Thyroid gland (tissue), 4 donors: ENCODE data around the gene CACNA1E. TPM values are rescaled to one million over a fixed set of nuclear protein-coding genes. Genes with fewer than 3 reads are reported as not detected.

ENCODE experiments used
- DNase-seq, 2 donors: peaks; one replicate each; pipeline ENCODE4 v3.0.0-alpha.2; 2019
- H3K27ac ChIP-seq, 3 donors: fragments of 200-600 bp; sonication (generic); 1 replicate in 2 of 3; 2 replicates in 1 of 3; pipeline ENCODE4 v1.5.1; 2016 to 2019; ENCODE audit warnings: mild to moderate bottlenecking in 1 of 3, moderate library complexity in 1 of 3
- H3K27me3 ChIP-seq: fragments of 200-600 bp; sonication (generic); one replicate; pipeline ENCODE4 v1.5.1; 2019
- H3K36me3 ChIP-seq, 2 donors: fragments of 200-600 bp; sonication (generic); one replicate each; pipeline ENCODE4 v1.5.1; 2016 to 2019
- H3K4me1 ChIP-seq, 2 donors: fragments of 200-600 bp; sonication (generic); one replicate each; pipeline ENCODE4 v1.5.1; 2017 to 2019
- H3K4me3 ChIP-seq, 3 donors: fragments of 200-600 bp; sonication (generic); replicated peaks in 1 of 3; 1 replicate in 2 of 3; 2 replicates in 1 of 3; pipeline ENCODE4 v1.5.1; 2016; ENCODE audit warnings: mild to moderate bottlenecking in 1 of 3
- H3K9me3 ChIP-seq: fragments of 200-600 bp; sonication (generic); one replicate; pipeline ENCODE4 v1.5.1; 2017
- CTCF ChIP-seq, 6 experiments: fragments of 200-600 bp in 3 of 6; fragments of 450-650 bp in 3 of 6; sonication (generic) in 3 of 6; IDR thresholded peaks; one replicate each; pipeline ENCODE4 v1.5.1; 2016 to 2019; ENCODE audit warnings: antibody characterized with exemption in 6 of 6, mild to moderate bottlenecking in 2 of 6, inconsistent platforms in 1 of 6, moderate library complexity in 1 of 6
- POLR2A ChIP-seq, 2 donors: fragments of 450-650 bp; IDR thresholded peaks; one replicate each; pipeline ENCODE4 v1.6.1; 2017; ENCODE audit warnings: antibody characterized with exemption in 2 of 2, mild to moderate bottlenecking in 2 of 2, moderate library complexity in 1 of 2
- WGBS, 2 donors: methylation state at CpG; one replicate each; pipeline ENCODE4 v1.1.5; 2017; 5-methylcytosine and 5-hydroxymethylcytosine counted together
- intact Hi-C: fragments of 100-400 bp; cut with DNase I; formaldehyde crosslinking; loops from one replicate; pipeline ENCODE4 v1.15.1; 2023
- total RNA-seq, 4 donors: library from RNA; depleted of rRNA; stranded (reverse); fragments of >200 nt; gene quantifications; one replicate each; pipeline ENCODE4 v1.2.3, GENCODE V29; 2016

CACNA1E gene
- total RNA-seq, 4 donors from 2014 or later: under 0.01 to 0.46 (median 0.15) TPM

- DNase-seq: no peak
- no peaks in the 10 kb centered on the region for H3K9me3 ChIP-seq
These were observed 14.6 kb downstream of the CACNA1E start for GRCh38 chr1:181497870-181498269.

GRCh38 chr1:181499825-181500224 lies 16.5 kb downstream of the CACNA1E start:
- no peak for DNase-seq
- no peak overlapping the region for H3K4me3 ChIP-seq
- H3K36me3 ChIP-seq: no peaks in the 10 kb centered on the region
- TF ChIP-seq POLR2A (IDR thresholded peaks at IDR 0.05): no peak
- no peak for TF ChIP-seq CTCF (IDR thresholded peaks at IDR 0.05)
- H3K27me3 ChIP-seq: no peaks in the 10 kb centered on the region
- H3K9me3 ChIP-seq: no peaks in the 10 kb centered on the region
- H3K27ac ChIP-seq: no peak overlapping the region
- intact Hi-C loops: no loop called here
- H3K4me1 ChIP-seq: no peaks in the 10 kb centered on the region
- WGBS, 2 donors: 86 to 89% methylated on average over 4 of the region's 4 CpGs

More at GRCh38 chr1:181497870-181498269, 14.6 kb downstream of the CACNA1E start:
- Histone ChIP-seq H3K27ac (no peak overlapping the region), H3K4me3 (no peak overlapping the region), H3K36me3 (no peaks in the 10 kb centered on the region), H3K4me1 (no peaks in the 10 kb centered on the region), H3K27me3 (no peaks in the 10 kb centered on the region)
- WGBS, 2 donors: 72 to 78% methylated on average over 6 of the region's 6 CpGs
- intact Hi-C loops: no loop called here
- no peak for TF ChIP-seq CTCF (IDR thresholded peaks at IDR 0.05)
- TF ChIP-seq POLR2A (IDR thresholded peaks at IDR 0.05): no peak

- DNase-seq: no peak
- Histone ChIP-seq H3K27me3 (no peaks in the 10 kb centered on the region), H3K4me1 (no peaks in the 10 kb centered on the region), H3K4me3 (no peak overlapping the region), H3K9me3 (no peaks in the 10 kb centered on the region), H3K36me3 (no peaks in the 10 kb centered on the region), H3K27ac (no peak overlapping the region)
- intact Hi-C loops: no loop called here
- no peak for TF ChIP-seq CTCF (IDR thresholded peaks at IDR 0.05)
- no peak for TF ChIP-seq POLR2A (IDR thresholded peaks at IDR 0.05)
- 45 to 56% methylated on average over 2 of the region's 2 CpGs for WGBS, 2 donors
These were observed 17.3 kb downstream of the CACNA1E start for GRCh38 chr1:181500636-181501035.

- Histone ChIP-seq H3K4me3 (no peak overlapping the region), H3K4me1 (no peaks in the 10 kb centered on the region), H3K27ac (no peak overlapping the region), H3K36me3 (no peaks in the 10 kb centered on the region), H3K9me3 (no peaks in the 10 kb centered on the region), H3K27me3 (no peaks in the 10 kb centered on the region)
- 90 to 91% methylated on average over 1 of the region's 1 CpG for WGBS, 2 donors
- TF ChIP-seq POLR2A (IDR thresholded peaks at IDR 0.05) (no peak), CTCF (IDR thresholded peaks at IDR 0.05) (no peak)
- no peak for DNase-seq
- intact Hi-C loops: no loop called here
These were observed 18.3 kb downstream of the CACNA1E start for GRCh38 chr1:181501612-181502011.

- intact Hi-C loops: no loop called here
- Histone ChIP-seq H3K9me3 (no peaks in the 10 kb centered on the region), H3K4me3 (no peak overlapping the region), H3K36me3 (no peaks in the 10 kb centered on the region), H3K27me3 (no peaks in the 10 kb centered on the region), H3K4me1 (no peaks in the 10 kb centered on the region), H3K27ac (no peak overlapping the region)
- 76 to 80% methylated on average over 6 of the region's 6 CpGs for WGBS, 2 donors
- no peak for DNase-seq
- no peak for TF ChIP-seq CTCF (IDR thresholded peaks at IDR 0.05)
These were observed 20.0 kb downstream of the CACNA1E start for GRCh38 chr1:181503171-181503810.
